ENCODE measurements around the gene ANGEL1. TPM values are rescaled to one million over a fixed set of nuclear protein-coding genes. Genes with fewer than 3 reads are reported as not detected.
A peak's percentile ranks its signal among the peaks of the same experiment; 100 is the strongest.

ANGEL1 gene
- polyA plus RNA-seq, 3 donors: 8.1 to 10.4 (median 8.5) TPM

GRCh38 chr14:76810525-76810924, 2.2 kb downstream of the ANGEL1 start:
- H3K4me3 ChIP-seq (replicated peaks in 1 of 3; ENCODE audit: low read depth in 2 of 3, low read length in 3 of 3): peak overlapping the region in 1 of 3 experiments; percentile 81
- Mint-ChIP-seq H3K4me3 (peak overlapping the region in 1 of 2 donors; percentile 90), H3K9me3 (no peaks in the 10 kb centered on the region), H3K36me3 (peaks cover 38 to 41% of the 10 kb centered on the region in 2 donors), H3K4me1 (peaks cover 21% of the 10 kb centered on the region), H3K27me3 (ENCODE audit: low read depth in 3 of 3) (peaks cover 0 to 4% (median 3%) of the 10 kb centered on the region in 3 donors), H3K27ac (peak overlapping the region in 2 of 7 donors; percentile 44 to 81)
- H3K79me2 ChIP-seq (ENCODE audit: insufficient read depth, low read length): no peaks in the 10 kb centered on the region
- TF ChIP-seq CTCF (IDR thresholded peaks at IDR 0.05): no peak
- no CpG with 5 or more reads among the region's 3 CpGs for WGBS (ENCODE audit: insufficient coverage)
- H3K9ac ChIP-seq (ENCODE audit: insufficient read depth, low read length, poor library complexity, severe bottlenecking): no peak overlapping the region
- H3K4me1 ChIP-seq (ENCODE audit: control insufficient read depth in 1 of 2, insufficient read depth in 2 of 2, low read length in 2 of 2): peaks cover 25 to 28% of the 10 kb centered on the region in 2 donors
- no peaks in the 10 kb centered on the region for H4K20me1 ChIP-seq (ENCODE audit: insufficient read depth, low read length)
- intact Hi-C loops (cut with micrococcal nuclease): loop anchor here in 1 of 2 donors (10.0 kb wide), 1 partner anchor 54 kb away; no protein-coding TSS in a partner anchor
- DNase-seq: no peak
- peaks cover 29 to 42% of the 10 kb centered on the region in 2 donors for H3K36me3 ChIP-seq (replicated peaks in 1 of 2; ENCODE audit: control insufficient read depth in 1 of 2, insufficient read depth in 2 of 2, low read length in 2 of 2)
- H2AFZ ChIP-seq (ENCODE audit: insufficient read depth, low read depth, low read length, poor library complexity, severe bottlenecking): peak overlapping the region; percentile 76
- no peaks in the 10 kb centered on the region for H3K27me3 ChIP-seq (ENCODE audit: control insufficient read depth in 2 of 2, insufficient read depth in 2 of 2, low read length in 2 of 2)
- peak overlapping the region in 1 of 2 donors; percentile 30 for H3K27ac ChIP-seq (ENCODE audit: low read depth in 1 of 2, low read length in 2 of 2)
- peak overlapping the region; percentile 83 for H3K4me2 ChIP-seq (replicated peaks; ENCODE audit: extremely low read depth, low read length, poor library complexity, severe bottlenecking)
- no peaks in the 10 kb centered on the region for H3K9me3 ChIP-seq (replicated peaks in 1 of 2; ENCODE audit: control insufficient read depth in 1 of 2, insufficient read depth in 1 of 2, low read length in 2 of 2)

GRCh38 chr14:76808990-76809389, 3.7 kb downstream of the ANGEL1 start:
- Histone ChIP-seq H3K4me3 (replicated peaks in 1 of 3; ENCODE audit: low read depth in 2 of 3, low read length in 3 of 3) (no peak overlapping the region), H3K79me2 (ENCODE audit: insufficient read depth, low read length) (no peaks in the 10 kb centered on the region), H3K9me3 (replicated peaks in 1 of 2; ENCODE audit: control insufficient read depth in 1 of 2, insufficient read depth in 1 of 2, low read length in 2 of 2) (no peaks in the 10 kb centered on the region), H2AFZ (ENCODE audit: insufficient read depth, low read depth, low read length, poor library complexity, severe bottlenecking) (no peak overlapping the region), H3K27me3 (ENCODE audit: control insufficient read depth in 2 of 2, insufficient read depth in 2 of 2, low read length in 2 of 2) (no peaks in the 10 kb centered on the region), H4K20me1 (ENCODE audit: insufficient read depth, low read length) (no peaks in the 10 kb centered on the region), H3K9ac (ENCODE audit: insufficient read depth, low read length, poor library complexity, severe bottlenecking) (no peak overlapping the region), H3K4me1 (ENCODE audit: control insufficient read depth in 1 of 2, insufficient read depth in 2 of 2, low read length in 2 of 2) (peaks cover 25 to 28% of the 10 kb centered on the region in 2 donors), H3K27ac (ENCODE audit: low read depth in 1 of 2, low read length in 2 of 2) (no peak overlapping the region), H3K36me3 (replicated peaks in 1 of 2; ENCODE audit: control insufficient read depth in 1 of 2, insufficient read depth in 2 of 2, low read length in 2 of 2) (peaks cover 40 to 53% of the 10 kb centered on the region in 2 donors), H3K4me2 (replicated peaks; ENCODE audit: extremely low read depth, low read length, poor library complexity, severe bottlenecking) (no peak overlapping the region)
- no peak overlapping the region for H3K4me3 Mint-ChIP-seq
- H3K36me3 Mint-ChIP-seq: peaks cover 50 to 53% of the 10 kb centered on the region in 2 donors
- H3K9me3 Mint-ChIP-seq: no peaks in the 10 kb centered on the region
- intact Hi-C loops (cut with micrococcal nuclease): no loop called here
- no peak for DNase-seq
- H3K27me3 Mint-ChIP-seq (ENCODE audit: low read depth in 3 of 3): peaks cover 0 to 4% (median 3%) of the 10 kb centered on the region in 3 donors
- WGBS (ENCODE audit: insufficient coverage): 100% methylated on average over 4 of the region's 4 CpGs
- H3K27ac Mint-ChIP-seq: no peak overlapping the region
- H3K4me1 Mint-ChIP-seq: peaks cover 21% of the 10 kb centered on the region
- TF ChIP-seq CTCF (IDR thresholded peaks at IDR 0.05): no peak
